Endothelial cell of umbilical vein (primary cell): ENCODE measurements around the gene FAM219B. TPM values are rescaled to one million over a fixed set of nuclear protein-coding genes. Genes with fewer than 3 reads are reported as not detected.

ENCODE experiments used
- BruUV-seq: library from RNA; stranded (reverse); fragments of 400-500 nt; replicated peaks from 2 replicates; lab custom pipeline; 2021; lab: Mats Ljungman, UMichigan
- CTCF ChIA-PET: fragments of 300-600, 350-600 bp; sonication (Branson Sonifier 250); formaldehyde crosslinking; loops from one replicate; lab custom pipeline; 2021; ENCODE audit warnings: antibody characterized with exemption, inconsistent platforms; lab: Charles Lee
- POLR2A ChIA-PET: fragments of 300-600, 350-600 bp; sonication (Branson Sonifier 250); formaldehyde crosslinking; loops from one replicate; lab custom pipeline; 2021; ENCODE audit warnings: antibody characterized with exemption, inconsistent platforms; lab: Charles Lee
- DNase-seq: peaks from one replicate; pipeline ENCODE4 v3.0.0-alpha.2; 2011; ENCODE audit warnings: low read depth, low spot score
- FAIRE-seq: peaks from 2 replicates; lab custom pipeline; 2011; peaks lifted over from hg19 to GRCh38; lab: Jason Lieb, UNC
- H2AFZ ChIP-seq: 2 replicates; pipeline ENCODE4 v1.6.0; 2012; ENCODE audit warnings: low read depth, low read length, control low read depth, inconsistent platforms
- H3K27ac ChIP-seq: 2 replicates; pipeline ENCODE4 v1.5.1; 2011; ENCODE audit warnings: low read depth, mild to moderate bottlenecking, control low read depth, low read length, moderate library complexity; ENCODE audit not compliant: insufficient read depth
- H3K27me3 ChIP-seq, 2 experiments: 2 replicates each; pipeline versions ENCODE4 v1.6.0 to v1.6.1; 2011; ENCODE audit warnings: low read length in 2 of 2, mixed read lengths in 1 of 2; ENCODE audit not compliant: control insufficient read depth in 2 of 2, insufficient read depth in 2 of 2
- H3K36me3 ChIP-seq, 2 experiments: 2 replicates in 1 of 2; 3 replicates in 1 of 2; pipeline ENCODE4 v1.5.1; 2011; ENCODE audit warnings: low read length in 2 of 2, mild to moderate bottlenecking in 1 of 2, moderate library complexity in 1 of 2; ENCODE audit not compliant: control insufficient read depth in 2 of 2, insufficient read depth in 2 of 2; ENCODE audit errors: extremely low read depth in 1 of 2
- H3K4me1 ChIP-seq: 3 replicates; pipeline ENCODE4 v1.5.1; 2011; ENCODE audit warnings: mild to moderate bottlenecking, low read length; ENCODE audit not compliant: control insufficient read depth, insufficient read depth; ENCODE audit errors: extremely low read depth
- H3K4me2 ChIP-seq: 2 replicates; pipeline ENCODE4 v1.6.1; 2011; ENCODE audit warnings: low read length, control low read depth, mixed read lengths; ENCODE audit not compliant: insufficient read depth
- H3K4me3 ChIP-seq, 3 experiments: fragments of 200-600 bp in 1 of 3; sonication (generic), shearing (Covaris generic) in 1 of 3; replicated peaks in 1 of 3; 2 replicates each; pipeline ENCODE4 v1.5.1; 2011 to 2016; ENCODE audit warnings: control low read depth in 3 of 3, low read length in 3 of 3, mild to moderate bottlenecking in 2 of 3, inconsistent platforms in 1 of 3, low read depth in 1 of 3, moderate library complexity in 1 of 3; ENCODE audit not compliant: insufficient read depth in 1 of 3
- H3K79me2 ChIP-seq: 2 replicates; pipeline ENCODE4 v1.6.0; 2012; ENCODE audit warnings: low read length, inconsistent platforms; ENCODE audit not compliant: control insufficient read depth, insufficient read depth
- H3K9ac ChIP-seq: replicated peaks from 2 replicates; pipeline ENCODE3; 2011; ENCODE audit warnings: low read length, control low read depth; ENCODE audit not compliant: insufficient read depth; ENCODE audit errors: extremely low read depth
- H3K9me1 ChIP-seq: replicated peaks from 3 replicates; pipeline ENCODE4 v1.6.0; 2011; ENCODE audit warnings: mild to moderate bottlenecking, low read length; ENCODE audit not compliant: control insufficient read depth, insufficient read depth; ENCODE audit errors: extremely low read depth
- H3K9me3 ChIP-seq: replicated peaks from 2 replicates; pipeline ENCODE4 v1.5.1; 2012; ENCODE audit warnings: low read length, inconsistent platforms; ENCODE audit not compliant: control insufficient read depth, insufficient read depth
- H4K20me1 ChIP-seq: replicated peaks from 2 replicates; pipeline ENCODE3; 2011; ENCODE audit warnings: mild to moderate bottlenecking, low read length; ENCODE audit not compliant: control insufficient read depth, insufficient read depth; ENCODE audit errors: extremely low read depth
- EZH2 ChIP-seq: IDR thresholded peaks from 2 replicates; pipeline ENCODE4 v1.6.1; 2012; ENCODE audit warnings: borderline replicate concordance, low read depth, mild to moderate bottlenecking, moderate library complexity, low read length, inconsistent platforms; ENCODE audit not compliant: severe bottlenecking
- FOS ChIP-seq: IDR thresholded peaks from 2 replicates; pipeline ENCODE4 v1.6.1; 2011; ENCODE audit warnings: mild to moderate bottlenecking, low read length, moderate library complexity, borderline replicate concordance; ENCODE audit not compliant: insufficient read depth
- GATA2 ChIP-seq: IDR thresholded peaks from 2 replicates; pipeline ENCODE4 v1.7.0; 2011; ENCODE audit warnings: low read depth, mild to moderate bottlenecking, moderate library complexity, mixed read lengths, low read length; ENCODE audit not compliant: insufficient read length, insufficient read depth
- JUN ChIP-seq: IDR thresholded peaks from 2 replicates; pipeline ENCODE4 v1.6.1; 2011; ENCODE audit warnings: borderline replicate concordance, low read depth; ENCODE audit not compliant: insufficient read length, insufficient read depth
- MYC ChIP-seq: IDR thresholded peaks from one replicate; pipeline ENCODE4 v1.6.1; 2011; ENCODE audit warnings: mild to moderate bottlenecking, low read depth, low read length
- POLR2A ChIP-seq: IDR thresholded peaks from 2 replicates; pipeline ENCODE4 v1.6.1; 2012; ENCODE audit warnings: low read depth, mild to moderate bottlenecking, control low read depth, low read length
- POLR2AphosphoS5 ChIP-seq: IDR thresholded peaks from 2 replicates; pipeline ENCODE4 v1.6.1; 2012; ENCODE audit warnings: low read depth, mild to moderate bottlenecking, control low read depth, low read length, moderate library complexity; ENCODE audit not compliant: insufficient read depth
- dilution Hi-C: fragments of 300-500 bp; cut with MboI; formaldehyde crosslinking; loops from one replicate; pipeline ENCODE4 v1.15.0; 2019; ENCODE audit warnings: low sequenced_read_pairs; ENCODE audit not compliant: extremely low pct_ligation_motif_present
- intact Hi-C: fragments of 100-400 bp; cut with micrococcal nuclease; formaldehyde crosslinking; loops from one replicate; pipeline ENCODE4 v1.10.0; 2022
- polyA plus RNA-seq, 4 experiments: library from polyadenylated mRNA; depleted of rRNA in 3 of 4; stranded (reverse) in 3 of 4; unstranded in 1 of 4; fragments of >200 nt; gene quantifications; 2 replicates each; pipeline versions ENCODE4 v1.2.1 to v1.2.3, GENCODE V29; 2011 to 2012; ENCODE audit warnings: missing spikeins in 1 of 4
- total RNA-seq: library from RNA; stranded (reverse); gene quantifications from 2 replicates; pipeline ENCODE4 v1.2.3, GENCODE V29; 2021
- TF ChIP-seq, protein P1 (sequence below): IDR thresholded peaks from 2 replicates; pipeline ENCODE4 v1.6.1; 2011; ENCODE audit not compliant: insufficient read depth, insufficient read length
- TF ChIP-seq, protein P2 (sequence below), 2 donors: IDR thresholded peaks; 1 replicate in 1 of 2; 2 replicates in 1 of 2; pipeline ENCODE4 v1.5.1; 2011; ENCODE audit warnings: low read length in 2 of 2, mild to moderate bottlenecking in 2 of 2, moderate library complexity in 2 of 2, control low read depth in 1 of 2, inconsistent platforms in 1 of 2, low read depth in 1 of 2; ENCODE audit not compliant: insufficient read depth in 1 of 2; ENCODE audit errors: extremely low read depth in 1 of 2

Gene FAM219B
- total and polyA plus RNA-seq, 2 donors (not counting 3 experiments of a cell fraction or from before 2014, with no cell fraction given): 57.7 to 73.0 TPM

DNA sequence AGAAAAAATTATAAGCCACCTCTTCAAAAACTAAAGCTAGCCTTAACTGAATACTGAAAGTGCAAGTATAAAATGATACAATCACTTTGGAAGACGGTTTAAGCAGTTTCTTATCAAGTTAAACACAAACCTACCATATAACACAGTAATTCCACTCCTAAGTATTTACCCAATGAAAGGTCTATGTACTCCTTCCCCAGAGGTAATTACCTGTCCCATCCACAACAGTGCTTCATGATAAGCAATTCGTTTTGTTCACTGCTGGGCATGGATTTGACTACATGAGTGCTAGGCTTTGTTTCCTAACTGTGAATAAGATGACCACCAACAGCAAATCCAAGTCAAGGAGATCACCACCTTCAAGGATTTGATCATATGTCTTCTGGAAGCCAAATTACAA lies 26.9 kb upstream of the FAM219B start:
- POLR2A ChIA-PET: no interaction called here

More for the DNA sequence above, 26.9 kb upstream of the FAM219B start:
- H3K79me2 ChIP-seq: peaks cover 72% of the 10 kb centered on the region
- dilution Hi-C loops: no loop called here
- H3K9me1 ChIP-seq: no peaks in the 10 kb centered on the region
- H4K20me1 ChIP-seq: no peaks in the 10 kb centered on the region
- H2AFZ ChIP-seq: no peak overlapping the region
- H3K4me1 ChIP-seq: peaks cover 7% of the 10 kb centered on the region
- no peak overlapping the region for H3K9ac ChIP-seq
- no peaks in the 10 kb centered on the region for H3K27me3 ChIP-seq
- FAIRE-seq (no peak), DNase-seq (no peak)
- CTCF ChIA-PET: interaction anchor here (1.0 kb wide), 1 partner anchor 32 kb away, joined by 3 read pairs; no protein-coding TSS in a partner anchor
- no peak overlapping the region for H3K4me3 ChIP-seq
- TF ChIP-seq POLR2A (no peak), POLR2AphosphoS5 (no peak), MYC (no peak), FOS (no peak), JUN (no peak), GATA2 (no peak), EZH2 (no peak)
- TF ChIP-seq, protein P1, sequence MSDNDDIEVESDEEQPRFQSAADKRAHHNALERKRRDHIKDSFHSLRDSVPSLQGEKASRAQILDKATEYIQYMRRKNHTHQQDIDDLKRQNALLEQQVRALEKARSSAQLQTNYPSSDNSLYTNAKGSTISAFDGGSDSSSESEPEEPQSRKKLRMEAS: no peak
- TF ChIP-seq, protein P2, sequence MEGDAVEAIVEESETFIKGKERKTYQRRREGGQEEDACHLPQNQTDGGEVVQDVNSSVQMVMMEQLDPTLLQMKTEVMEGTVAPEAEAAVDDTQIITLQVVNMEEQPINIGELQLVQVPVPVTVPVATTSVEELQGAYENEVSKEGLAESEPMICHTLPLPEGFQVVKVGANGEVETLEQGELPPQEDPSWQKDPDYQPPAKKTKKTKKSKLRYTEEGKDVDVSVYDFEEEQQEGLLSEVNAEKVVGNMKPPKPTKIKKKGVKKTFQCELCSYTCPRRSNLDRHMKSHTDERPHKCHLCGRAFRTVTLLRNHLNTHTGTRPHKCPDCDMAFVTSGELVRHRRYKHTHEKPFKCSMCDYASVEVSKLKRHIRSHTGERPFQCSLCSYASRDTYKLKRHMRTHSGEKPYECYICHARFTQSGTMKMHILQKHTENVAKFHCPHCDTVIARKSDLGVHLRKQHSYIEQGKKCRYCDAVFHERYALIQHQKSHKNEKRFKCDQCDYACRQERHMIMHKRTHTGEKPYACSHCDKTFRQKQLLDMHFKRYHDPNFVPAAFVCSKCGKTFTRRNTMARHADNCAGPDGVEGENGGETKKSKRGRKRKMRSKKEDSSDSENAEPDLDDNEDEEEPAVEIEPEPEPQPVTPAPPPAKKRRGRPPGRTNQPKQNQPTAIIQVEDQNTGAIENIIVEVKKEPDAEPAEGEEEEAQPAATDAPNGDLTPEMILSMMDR (IDR thresholded peaks at IDR 0.05; ENCODE audit: extremely low read depth in 1 of 2, insufficient read depth in 1 of 2, low read depth in 1 of 2, low read length in 2 of 2): no peak
- peaks cover 5 to 7% of the 10 kb centered on the region in 2 experiments for H3K36me3 ChIP-seq
- intact Hi-C loops: no loop called here
- H3K4me2 ChIP-seq: no peak overlapping the region
- no peak overlapping the region for H3K27ac ChIP-seq
- H3K9me3 ChIP-seq: no peaks in the 10 kb centered on the region
- BruUV-seq: no TSS peak
